Smooth muscle cell (in vitro differentiated cells): ENCODE data around the gene HRAS. TPM values are rescaled to one million over a fixed set of nuclear protein-coding genes. Genes with fewer than 3 reads are reported as not detected.
A peak's percentile ranks its signal among the peaks of the same experiment; 100 is the strongest.

ENCODE experiments used
- DNase-seq: peaks from one replicate; lab custom pipeline; 2025; ENCODE audit not compliant: unreplicated experiment; lab: John Stamatoyannopoulos, UW
- H2AFZ ChIP-seq: fragments of 200-600 bp; sonication (generic); 2 replicates; pipeline ENCODE4 v1.6.0; 2016; ENCODE audit warnings: antibody characterized with exemption, low read depth, mild to moderate bottlenecking
- H3F3A ChIP-seq: fragments of 200-600 bp; sonication (generic); 2 replicates; pipeline ENCODE4 v1.6.0; 2017; ENCODE audit warnings: antibody characterized with exemption, low read depth
- H3K27ac ChIP-seq: fragments of 200-600 bp; sonication (generic); 2 replicates; pipeline ENCODE4 v1.5.1; 2016; ENCODE audit warnings: low read depth, mild to moderate bottlenecking
- H3K27me3 ChIP-seq: fragments of 200-600 bp; sonication (generic); 2 replicates; pipeline ENCODE4 v1.6.1; 2016; ENCODE audit warnings: low read depth, mild to moderate bottlenecking
- H3K36me3 ChIP-seq: fragments of 200-600 bp; sonication (generic); 2 replicates; pipeline ENCODE4 v1.5.1; 2016; ENCODE audit warnings: low read depth
- H3K4me1 ChIP-seq: fragments of 200-600 bp; sonication (generic); 2 replicates; pipeline ENCODE4 v1.5.1; 2016; ENCODE audit warnings: low read depth
- H3K4me2 ChIP-seq: fragments of 200-600 bp; sonication (generic); 2 replicates; pipeline ENCODE4 v1.6.0; 2016; ENCODE audit warnings: mild to moderate bottlenecking
- H3K4me3 ChIP-seq: fragments of 200-600 bp; sonication (generic); 2 replicates; pipeline ENCODE4 v1.5.1; 2016; ENCODE audit warnings: mild to moderate bottlenecking
- H3K79me2 ChIP-seq: fragments of 200-600 bp; sonication (generic); 2 replicates; pipeline ENCODE4 v1.6.0; 2016; ENCODE audit warnings: low read depth, mild to moderate bottlenecking
- H3K9ac ChIP-seq: fragments of 200-600 bp; sonication (generic); 2 replicates; pipeline ENCODE4 v1.6.0; 2016; ENCODE audit warnings: low read depth
- H3K9me3 ChIP-seq: fragments of 200-600 bp; sonication (generic); replicated peaks from 2 replicates; pipeline ENCODE4 v1.5.1; 2016; ENCODE audit warnings: low read depth
- H4K20me1 ChIP-seq: fragments of 200-600 bp; sonication (generic); 2 replicates; pipeline ENCODE4 v1.6.0; 2016; ENCODE audit warnings: low read depth
- WGBS: methylation state at CpG from one replicate; pipeline ENCODE4 v1.1.7; 2016; ENCODE audit warnings: low lambda C conversion rate; 5-methylcytosine and 5-hydroxymethylcytosine counted together
- polyA plus RNA-seq: library from polyadenylated mRNA; unstranded; fragments of >200 nt; fragmentation: Nextera tagmentation; extraction: Ambion mirVana; gene quantifications from 2 replicates; pipeline ENCODE4 v1.2.1, GENCODE V29; 2016
- total RNA-seq: library from RNA; depleted of rRNA; stranded (reverse); fragments of >200 nt; gene quantifications from 2 replicates; pipeline ENCODE4 v1.2.3, GENCODE V29; 2014
- TF ChIP-seq, protein P1 (sequence below): fragments of 200-600 bp; sonication (generic); IDR thresholded peaks from 2 replicates; pipeline ENCODE4 v1.5.1; 2017; ENCODE audit warnings: borderline replicate concordance, mild to moderate bottlenecking, antibody characterized with exemption; ENCODE audit not compliant: insufficient read depth, poor library complexity, severe bottlenecking

Gene HRAS
- total and polyA plus RNA-seq, 2 experiments from 2014 or later, result 39.9 to 59.1 TPM

DNA sequence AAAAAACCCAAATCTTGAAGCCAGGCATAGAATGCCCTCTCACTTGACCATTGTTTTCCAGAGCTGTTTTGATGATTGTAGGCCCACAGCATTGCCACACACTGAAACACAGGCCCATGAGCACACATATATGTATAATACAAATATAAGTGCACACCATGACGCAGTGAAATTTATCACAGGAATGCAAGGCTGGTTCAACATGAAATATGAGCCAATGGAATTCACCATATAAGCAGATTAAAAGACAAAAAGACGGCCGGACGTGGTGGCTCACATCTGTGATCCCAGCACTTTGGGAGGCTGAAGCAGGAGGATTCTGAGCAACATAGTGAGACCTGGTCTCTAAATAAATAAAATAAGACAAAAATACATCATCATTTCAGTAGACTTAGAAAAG is 19.0 kb downstream of the HRAS start:
- no peak for DNase-seq
- TF ChIP-seq, protein P1, sequence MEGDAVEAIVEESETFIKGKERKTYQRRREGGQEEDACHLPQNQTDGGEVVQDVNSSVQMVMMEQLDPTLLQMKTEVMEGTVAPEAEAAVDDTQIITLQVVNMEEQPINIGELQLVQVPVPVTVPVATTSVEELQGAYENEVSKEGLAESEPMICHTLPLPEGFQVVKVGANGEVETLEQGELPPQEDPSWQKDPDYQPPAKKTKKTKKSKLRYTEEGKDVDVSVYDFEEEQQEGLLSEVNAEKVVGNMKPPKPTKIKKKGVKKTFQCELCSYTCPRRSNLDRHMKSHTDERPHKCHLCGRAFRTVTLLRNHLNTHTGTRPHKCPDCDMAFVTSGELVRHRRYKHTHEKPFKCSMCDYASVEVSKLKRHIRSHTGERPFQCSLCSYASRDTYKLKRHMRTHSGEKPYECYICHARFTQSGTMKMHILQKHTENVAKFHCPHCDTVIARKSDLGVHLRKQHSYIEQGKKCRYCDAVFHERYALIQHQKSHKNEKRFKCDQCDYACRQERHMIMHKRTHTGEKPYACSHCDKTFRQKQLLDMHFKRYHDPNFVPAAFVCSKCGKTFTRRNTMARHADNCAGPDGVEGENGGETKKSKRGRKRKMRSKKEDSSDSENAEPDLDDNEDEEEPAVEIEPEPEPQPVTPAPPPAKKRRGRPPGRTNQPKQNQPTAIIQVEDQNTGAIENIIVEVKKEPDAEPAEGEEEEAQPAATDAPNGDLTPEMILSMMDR, result no peak

DNA sequence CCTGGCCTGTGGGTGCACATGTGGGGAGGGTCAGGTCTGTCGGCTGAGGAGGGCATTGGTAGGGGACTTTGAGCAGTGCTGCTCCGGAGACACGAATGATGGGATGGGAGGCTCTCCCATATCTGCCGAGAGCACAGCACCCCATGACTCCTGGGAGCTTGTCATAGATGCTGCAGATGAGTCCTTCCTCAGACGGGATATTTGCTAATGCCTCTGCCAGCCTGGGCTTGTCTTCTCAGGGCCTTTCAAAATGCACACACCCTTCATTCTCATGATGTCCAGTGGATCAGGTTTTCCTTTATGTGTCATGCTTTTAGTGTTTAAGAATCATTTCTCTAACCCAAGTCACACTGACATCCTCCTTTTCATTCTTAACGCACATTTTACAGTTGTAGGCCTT is 20.2 kb downstream of the HRAS start:
- H3K4me3 ChIP-seq, result no peak overlapping the region
- H3K9ac ChIP-seq, result no peak overlapping the region
- H3F3A ChIP-seq, result peaks cover 4% of the 10 kb centered on the region
- H3K9me3 ChIP-seq, result no peaks in the 10 kb centered on the region
- H3K4me2 ChIP-seq, result no peak overlapping the region
- H3K27ac ChIP-seq, result peak overlapping the region; percentile 83
- no peaks in the 10 kb centered on the region for H4K20me1 ChIP-seq
- H2AFZ ChIP-seq, result no peak overlapping the region
- no peaks in the 10 kb centered on the region for H3K4me1 ChIP-seq
- TF ChIP-seq, protein P1, result no peak
- WGBS, result 88% methylated on average over 6 of the region's 6 CpGs
- H3K79me2 ChIP-seq, result no peaks in the 10 kb centered on the region
- no peak for DNase-seq
- H3K36me3 ChIP-seq, result no peaks in the 10 kb centered on the region
- H3K27me3 ChIP-seq, result no peaks in the 10 kb centered on the region

More for the DNA sequence above, 19.0 kb downstream of the HRAS start:
- no peaks in the 10 kb centered on the region for H3K27me3 ChIP-seq
- H3K36me3 ChIP-seq, result no peaks in the 10 kb centered on the region
- H3K4me1 ChIP-seq, result no peaks in the 10 kb centered on the region
- no peak overlapping the region for H3K4me3 ChIP-seq
- H2AFZ ChIP-seq, result no peak overlapping the region
- 98% methylated on average over 4 of the region's 4 CpGs for WGBS
- peak overlapping the region; percentile 83 for H3K27ac ChIP-seq
- H4K20me1 ChIP-seq, result no peaks in the 10 kb centered on the region
- H3K79me2 ChIP-seq, result no peaks in the 10 kb centered on the region
- no peaks in the 10 kb centered on the region for H3K9me3 ChIP-seq
- H3K9ac ChIP-seq, result no peak overlapping the region
- no peak overlapping the region for H3K4me2 ChIP-seq
- H3F3A ChIP-seq, result peaks cover 4% of the 10 kb centered on the region

DNA sequence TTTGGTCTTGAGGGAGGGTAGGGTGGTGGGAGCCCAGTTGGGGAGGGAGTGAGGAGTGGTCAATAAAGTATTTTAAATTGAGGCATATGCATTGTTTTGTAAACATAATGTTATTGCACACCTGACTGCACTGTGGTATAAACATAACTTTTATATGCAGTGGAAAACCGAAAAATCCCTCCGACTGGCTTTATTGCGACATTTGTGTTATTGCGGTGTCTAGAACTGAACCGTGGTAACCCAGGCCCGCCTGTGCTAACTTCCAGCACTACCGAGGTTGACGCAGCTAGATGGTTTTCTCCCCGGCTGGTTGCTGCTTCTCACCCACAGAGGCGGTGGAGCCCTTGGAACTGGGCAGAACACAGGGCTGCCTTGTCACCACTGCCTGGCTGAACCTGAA is 20.8 kb downstream of the HRAS start:
- DNase-seq, result no peak
- no peaks in the 10 kb centered on the region for H3K4me1 ChIP-seq
- H3K4me2 ChIP-seq, result no peak overlapping the region
- H3K9me3 ChIP-seq, result no peaks in the 10 kb centered on the region
- H3K4me3 ChIP-seq, result no peak overlapping the region
- no peak overlapping the region for H2AFZ ChIP-seq
- H3K27ac ChIP-seq, result peak overlapping the region; percentile 83
- no peaks in the 10 kb centered on the region for H3K36me3 ChIP-seq
- WGBS, result 94% methylated on average over 10 of the region's 10 CpGs
- H4K20me1 ChIP-seq, result no peaks in the 10 kb centered on the region
- TF ChIP-seq, protein P1, result no peak
- H3K27me3 ChIP-seq, result no peaks in the 10 kb centered on the region
- no peak overlapping the region for H3K9ac ChIP-seq
- H3F3A ChIP-seq, result peaks cover 4% of the 10 kb centered on the region
- H3K79me2 ChIP-seq, result no peaks in the 10 kb centered on the region

DNA sequence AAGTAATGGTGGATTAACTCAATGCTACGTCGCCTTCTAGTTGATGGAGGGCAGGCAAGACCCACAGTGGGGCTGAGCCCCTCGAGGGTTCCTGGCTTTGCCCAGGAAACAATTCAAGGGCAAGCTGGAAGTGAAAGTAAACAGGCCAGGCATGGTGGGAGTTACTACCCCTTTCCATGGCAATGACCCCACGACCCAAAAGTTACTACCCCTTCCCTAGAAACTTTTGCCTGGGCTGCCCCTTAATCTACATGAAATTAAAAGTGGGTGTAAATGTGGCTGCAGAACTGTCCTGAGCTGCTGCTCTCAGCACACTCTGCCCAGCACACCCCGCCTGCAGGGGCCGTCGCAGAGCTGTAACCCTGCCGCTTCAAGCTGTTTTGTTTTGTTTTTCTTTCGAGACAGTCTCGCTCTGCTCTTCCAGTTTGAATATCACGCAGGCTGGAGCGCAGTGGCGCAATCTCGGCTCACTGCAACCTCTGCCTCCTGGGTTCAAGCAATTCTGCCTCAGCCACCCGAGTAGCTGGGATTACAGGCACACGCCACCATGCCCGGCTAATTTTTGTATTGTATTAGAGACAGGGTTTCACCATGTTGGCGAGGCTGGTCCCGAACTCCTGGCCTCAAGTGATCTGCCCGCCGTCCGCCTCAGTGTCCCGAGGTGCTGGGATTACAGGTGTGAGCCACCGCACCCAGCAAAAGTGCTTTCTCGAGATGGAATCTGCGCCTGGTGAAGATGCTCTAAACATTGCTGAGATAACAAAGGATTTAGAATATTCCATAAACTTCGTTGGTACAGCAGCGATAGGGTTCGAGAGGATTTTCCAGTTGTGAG is 22.4 kb downstream of the HRAS start:
- Histone ChIP-seq H3K36me3 (no peaks in the 10 kb centered on the region), H3F3A (peaks cover 4% of the 10 kb centered on the region), H3K4me2 (no peak overlapping the region), H3K4me1 (no peaks in the 10 kb centered on the region), H4K20me1 (peaks cover 3% of the 10 kb centered on the region), H3K27me3 (no peaks in the 10 kb centered on the region), H3K4me3 (no peak overlapping the region), H3K79me2 (peaks cover 5% of the 10 kb centered on the region), H3K9ac (no peak overlapping the region), H2AFZ (no peak overlapping the region), H3K9me3 (no peaks in the 10 kb centered on the region), H3K27ac (no peak overlapping the region)
- WGBS, result 96% methylated on average over 29 of the region's 29 CpGs
- DNase-seq, result no peak
- TF ChIP-seq, protein P1, result no peak
